Middle frontal gyrus (tissue), 1 donor: ENCODE results near the gene HELZ2.

Experiments used
- DNase-seq: peaks from one replicate; pipeline ENCODE4 v3.0.0-alpha.2; 2015; ENCODE audit warnings: low spot score; ENCODE audit errors: extremely low spot score

The HELZ2 gene

GRCh38 chr20:63597651-63598478, 23.8 kb upstream of the HELZ2 start:
- no peak for DNase-seq

GRCh38 chr20:63596423-63596822, 22.4 kb upstream of the HELZ2 start:
- DNase-seq: no peak

DNA sequence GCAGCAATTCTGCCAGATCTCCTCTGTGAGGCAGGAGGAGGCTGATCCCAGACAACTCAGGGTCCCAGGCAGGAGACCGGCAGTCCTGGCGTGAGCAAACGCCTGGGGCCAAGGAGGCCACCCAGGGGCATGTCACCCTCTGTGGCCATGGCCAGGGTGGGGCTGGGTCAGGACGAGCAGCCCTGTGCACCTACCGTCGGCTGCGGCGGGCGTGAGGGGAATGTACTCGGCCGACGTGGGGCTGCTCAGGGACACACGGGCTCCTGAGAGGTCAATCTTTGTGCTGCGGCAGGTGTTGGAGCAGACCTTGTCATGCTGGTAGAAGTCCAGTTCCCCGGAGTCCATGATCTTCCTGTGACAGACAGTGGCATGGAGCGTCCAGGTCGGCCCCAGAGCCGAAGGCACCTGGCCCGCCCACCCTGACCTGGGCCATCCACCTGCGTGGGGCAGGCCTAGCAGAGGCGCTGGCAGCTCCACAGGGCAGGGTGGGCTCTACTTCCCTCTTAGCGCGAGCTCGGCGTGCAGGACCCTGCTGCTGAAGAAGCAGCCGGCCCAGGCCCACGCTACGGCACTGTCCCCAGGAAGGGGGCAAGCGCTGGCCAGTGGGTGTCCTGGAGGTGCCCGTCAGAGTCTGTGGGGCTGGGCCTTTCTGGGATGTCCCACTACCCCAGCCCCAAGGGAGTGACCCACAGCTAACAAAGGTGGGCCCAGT, 21.5 kb upstream of the HELZ2 start:
- no peak for DNase-seq

- no peak for DNase-seq
These were observed 20.1 kb upstream of the HELZ2 start for GRCh38 chr20:63594043-63594561.

- DNase-seq: no peak
These were observed 18.6 kb upstream of the HELZ2 start for GRCh38 chr20:63592661-63593060.

- no peak for DNase-seq
These were observed 17.8 kb upstream of the HELZ2 start for GRCh38 chr20:63591786-63592355.

DNA sequence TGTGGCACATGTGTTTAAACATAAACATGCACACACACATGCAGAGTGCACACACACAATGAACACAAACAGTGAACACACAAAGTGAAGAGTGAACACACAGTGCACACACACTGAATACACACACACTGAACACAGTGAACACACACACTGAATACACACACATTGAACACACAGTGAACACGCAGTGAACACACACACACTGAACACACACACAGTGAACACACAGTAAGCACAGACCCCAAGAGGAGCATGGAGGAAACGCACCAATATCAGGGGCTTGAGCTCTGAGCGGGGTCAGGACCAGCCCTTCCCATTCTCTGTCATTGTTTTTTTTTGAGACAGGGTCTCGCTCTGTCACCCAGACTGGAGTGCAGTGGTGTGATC, 17.1 kb upstream of the HELZ2 start:
- DNase-seq: no peak

GRCh38 chr20:63590218-63591146, 16.4 kb upstream of the HELZ2 start:
- no peak for DNase-seq

DNA sequence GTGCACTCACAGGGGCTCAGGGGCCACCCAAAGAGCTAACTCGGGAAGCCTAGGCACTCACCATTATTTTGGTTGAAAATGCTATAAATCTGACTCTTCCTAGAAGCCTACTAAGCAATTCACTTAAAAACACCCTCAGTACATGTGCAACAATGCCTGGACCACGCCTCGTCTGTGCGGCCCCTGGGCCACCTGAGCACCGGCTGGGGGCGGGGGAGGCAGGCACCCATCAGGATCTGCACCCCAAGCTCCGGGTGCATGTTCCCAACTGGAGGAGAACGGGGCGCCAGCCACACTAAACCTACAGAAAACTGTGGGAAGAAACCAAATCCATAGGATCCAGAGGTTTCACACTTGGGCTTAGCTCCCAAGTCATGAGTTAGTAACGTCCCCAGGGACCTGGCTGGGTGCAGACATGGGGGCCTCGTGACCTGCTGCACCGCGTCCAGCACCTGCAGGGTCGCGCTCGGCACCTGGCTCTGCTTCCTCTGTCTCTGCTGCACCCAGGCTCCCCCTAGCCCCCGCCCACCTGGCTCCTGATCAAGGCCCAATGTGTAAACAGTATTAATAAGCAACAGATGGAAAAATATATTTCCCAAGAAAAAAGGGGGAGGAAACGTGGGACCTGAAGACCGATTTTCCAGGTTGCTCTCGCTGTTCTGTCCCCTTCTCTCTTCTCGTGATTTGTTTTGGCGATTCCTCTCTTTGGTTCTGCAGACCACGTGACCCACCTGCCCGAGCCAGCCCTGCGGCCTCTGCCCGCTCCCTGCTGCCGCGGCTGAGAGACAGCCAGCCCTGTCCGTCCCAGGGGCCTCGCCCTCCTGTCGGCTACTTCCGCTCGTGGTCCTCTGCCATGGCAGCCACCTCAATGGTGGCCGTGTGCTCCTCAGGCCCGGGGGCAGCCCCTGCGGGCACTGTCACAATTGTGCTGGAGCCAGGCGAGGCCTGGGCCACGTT, 15.5 kb upstream of the HELZ2 start:
- DNase-seq: no peak

DNA sequence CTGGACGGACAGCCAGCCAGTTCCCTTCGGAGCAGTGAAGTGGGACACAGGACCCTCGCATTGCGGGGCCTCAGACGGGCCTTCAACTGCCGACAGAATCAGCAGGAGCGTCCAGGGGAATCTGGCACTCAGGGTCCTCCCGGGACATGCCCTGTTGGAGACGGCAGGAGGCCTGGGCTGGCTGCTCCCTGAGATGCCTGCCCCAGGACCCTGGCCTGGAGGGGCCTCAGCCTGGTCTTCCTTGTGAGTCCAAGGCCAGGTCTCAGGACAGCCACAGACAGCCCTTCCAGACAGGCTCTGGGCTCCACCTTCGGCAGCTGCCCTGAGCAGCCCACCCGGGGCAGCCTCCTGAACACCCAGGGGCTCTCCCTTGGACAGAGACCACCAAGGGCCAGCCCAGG, 14.6 kb upstream of the HELZ2 start:
- no peak for DNase-seq

GRCh38 chr20:63587776-63588591, 13.9 kb upstream of the HELZ2 start:
- no peak for DNase-seq

DNA sequence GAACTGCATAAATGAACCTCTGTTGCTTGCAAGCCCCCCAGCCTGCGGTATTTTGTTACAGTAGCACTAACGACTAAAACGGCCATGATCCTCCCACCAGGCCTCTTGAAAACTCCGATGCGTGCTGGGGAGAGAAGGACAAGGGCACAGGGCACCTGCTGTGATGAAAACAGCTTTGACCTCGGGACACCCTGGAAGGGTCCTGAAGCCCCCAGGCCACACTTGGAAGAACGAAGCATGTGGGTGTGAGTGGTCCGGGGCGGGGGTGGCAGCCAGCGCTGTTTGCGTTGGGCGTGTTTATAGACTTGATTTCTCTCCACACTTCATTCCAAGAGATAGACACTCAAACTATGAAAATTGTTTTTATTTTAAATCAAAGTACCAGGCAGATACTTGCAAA, 13.2 kb upstream of the HELZ2 start:
- no peak for DNase-seq

- DNase-seq: no peak
These were observed 12.8 kb upstream of the HELZ2 start for GRCh38 chr20:63586797-63587196.

GRCh38 chr20:63585616-63586565, 11.9 kb upstream of the HELZ2 start:
- DNase-seq: no peak

- no peak for DNase-seq
These were observed 8.5 kb upstream of the HELZ2 start for GRCh38 chr20:63582382-63583063.

GRCh38 chr20:63580796-63581461, 6.9 kb upstream of the HELZ2 start:
- DNase-seq: no peak
